WTC11 (cell line): Measurements from ENCODE around the gene GRK4. TPM values are rescaled to one million over a fixed set of nuclear protein-coding genes. Genes with fewer than 3 reads are reported as not detected.

Experiments used
- ATAC-seq: fragments of 200-7000 bp; cut with Tn5 transposase; 2 replicates; pipeline ENCODE4 v1.10.0; 2021; ENCODE audit warnings: mild to moderate bottlenecking, moderate library complexity
- CTCF ChIA-PET: fragments of 300-600 bp; sonication (Branson Sonifier 250); formaldehyde crosslinking; loops from one replicate; lab custom pipeline; 2021; ENCODE audit warnings: antibody characterized with exemption; lab: Charles Lee
- POLR2A ChIA-PET: fragments of 350-600 bp; sonication (Branson Sonifier 250); formaldehyde crosslinking; loops from one replicate; lab custom pipeline; 2021; ENCODE audit warnings: antibody characterized with exemption; lab: Charles Lee
- DNase-seq: peaks from one replicate; pipeline ENCODE4 v3.0.0; 2021; ENCODE audit warnings: low spot score
- H3K27ac Mint-ChIP-seq: 2 replicates; pipeline ENCODE4 v1.8.0; 2021; ENCODE audit warnings: mixed read lengths
- H3K27me3 Mint-ChIP-seq: 2 replicates; pipeline ENCODE4 v1.8.0; 2021; ENCODE audit warnings: low read depth, mild to moderate bottlenecking, moderate library complexity, mixed read lengths
- H3K36me3 Mint-ChIP-seq: 2 replicates; pipeline ENCODE4 v1.8.0; 2021; ENCODE audit warnings: mixed read lengths
- H3K4me1 Mint-ChIP-seq: 2 replicates; pipeline ENCODE4 v1.8.0; 2022; ENCODE audit warnings: mixed read lengths
- H3K4me3 Mint-ChIP-seq: 2 replicates; pipeline ENCODE4 v1.8.0; 2021; ENCODE audit warnings: mild to moderate bottlenecking, moderate library complexity, mixed read lengths
- H3K9me3 Mint-ChIP-seq: 2 replicates; pipeline ENCODE4 v1.8.0; 2021; ENCODE audit warnings: mixed read lengths
- ATF1 ChIP-seq: sonication (generic); formaldehyde crosslinking; IDR thresholded peaks from 2 replicates; pipeline ENCODE4 v1.8.1; 2023; ENCODE audit warnings: mild to moderate bottlenecking, moderate library complexity, missing genetic modification reagents
- CBFB ChIP-seq: sonication (generic); formaldehyde crosslinking; IDR thresholded peaks from 2 replicates; pipeline ENCODE4 v1.8.1; 2022; ENCODE audit warnings: mild to moderate bottlenecking, low read depth, missing genetic modification reagents
- GABPB1 ChIP-seq: sonication (generic); formaldehyde crosslinking; IDR thresholded peaks from 2 replicates; pipeline ENCODE4 v1.8.1; 2023; ENCODE audit warnings: mild to moderate bottlenecking, missing genetic modification reagents
- HMGA2 ChIP-seq: fragments of 250-450 bp; sonication (Bioruptor Pico); IDR thresholded peaks from 2 replicates; pipeline ENCODE4 v1.4.0; 2021; ENCODE audit warnings: mild to moderate bottlenecking, moderate library complexity
- IRF2 ChIP-seq: sonication (generic); formaldehyde crosslinking; IDR thresholded peaks from 2 replicates; pipeline ENCODE4 v1.8.0; 2022; ENCODE audit warnings: low read depth, missing genetic modification reagents, borderline replicate concordance
- JUN ChIP-seq: sonication (generic); formaldehyde crosslinking; IDR thresholded peaks from 2 replicates; pipeline ENCODE4 v1.8.0; 2023; ENCODE audit warnings: mild to moderate bottlenecking, missing genetic modification reagents
- NR3C1 ChIP-seq: sonication (generic); formaldehyde crosslinking; conservative IDR thresholded peaks from 2 replicates; pipeline ENCODE4 v1.8.1; 2023; ENCODE audit warnings: low read depth, mild to moderate bottlenecking, missing genetic modification reagents
- SP1 ChIP-seq: sonication (generic); formaldehyde crosslinking; conservative IDR thresholded peaks from 2 replicates; pipeline ENCODE4 v1.8.1; 2022; ENCODE audit warnings: missing genetic modification reagents
- TEAD1 ChIP-seq: sonication (generic); formaldehyde crosslinking; IDR thresholded peaks from 2 replicates; pipeline ENCODE4 v1.8.0; 2022; ENCODE audit warnings: mild to moderate bottlenecking, missing genetic modification reagents
- ZNF121 ChIP-seq: sonication (generic); formaldehyde crosslinking; IDR thresholded peaks from 2 replicates; pipeline ENCODE4 v1.8.0; 2023; ENCODE audit warnings: missing genetic modification reagents
- ZNF263 ChIP-seq: sonication (generic); formaldehyde crosslinking; IDR thresholded peaks from 2 replicates; pipeline ENCODE4 v1.8.1; 2022; ENCODE audit warnings: low read depth, mild to moderate bottlenecking, moderate library complexity, missing genetic modification reagents
- ZNF416 ChIP-seq: fragments of 250-450 bp; sonication (Bioruptor Pico); IDR thresholded peaks from 2 replicates; pipeline ENCODE4 v1.9.0; 2021; ENCODE audit warnings: mild to moderate bottlenecking, inconsistent platforms
- ZNF671 ChIP-seq: fragments of 250-450 bp; sonication (Bioruptor Pico); IDR thresholded peaks from 2 replicates; pipeline ENCODE4 v1.8.0; 2021; ENCODE audit warnings: mild to moderate bottlenecking
- total RNA-seq: library from RNA; stranded (reverse); gene quantifications from 3 replicates; pipeline ENCODE4 v1.2.3, GENCODE V29; 2021
- TF ChIP-seq, protein P1 (sequence below): sonication (generic); formaldehyde crosslinking; IDR thresholded peaks from 2 replicates; pipeline ENCODE4 v1.8.1; 2022; ENCODE audit warnings: mild to moderate bottlenecking, missing genetic modification reagents, moderate library complexity, borderline replicate concordance
- TF ChIP-seq, protein P2 (sequence below): fragments of 250-450 bp; sonication (Bioruptor Pico); IDR thresholded peaks from 2 replicates; pipeline ENCODE4 v1.9.0; 2021; ENCODE audit warnings: mild to moderate bottlenecking, borderline replicate concordance
- TF ChIP-seq, protein P3 (sequence below): sonication (generic); formaldehyde crosslinking; conservative IDR thresholded peaks from 2 replicates; pipeline ENCODE4 v1.8.1; 2023; ENCODE audit warnings: mild to moderate bottlenecking, low read depth, missing genetic modification reagents, moderate library complexity
- TF ChIP-seq, protein P4 (sequence below): fragments of 250-450 bp; sonication (Bioruptor Pico); IDR thresholded peaks from 2 replicates; pipeline ENCODE4 v2.1.2; 2022; ENCODE audit warnings: mild to moderate bottlenecking, moderate library complexity
- TF ChIP-seq, protein P5 (sequence below): sonication (generic); formaldehyde crosslinking; IDR thresholded peaks from 2 replicates; pipeline ENCODE4 v1.8.1; 2022; ENCODE audit warnings: mild to moderate bottlenecking, moderate library complexity, missing genetic modification reagents
- TF ChIP-seq, protein P6 (sequence below): fragments of 250-450 bp; sonication (Bioruptor Pico); conservative IDR thresholded peaks from 2 replicates; pipeline ENCODE4 v1.9.0; 2021; ENCODE audit warnings: mild to moderate bottlenecking

The GRK4 gene
- total RNA-seq, 1 experiment from 2014 or later = 1.4 TPM

DNA sequence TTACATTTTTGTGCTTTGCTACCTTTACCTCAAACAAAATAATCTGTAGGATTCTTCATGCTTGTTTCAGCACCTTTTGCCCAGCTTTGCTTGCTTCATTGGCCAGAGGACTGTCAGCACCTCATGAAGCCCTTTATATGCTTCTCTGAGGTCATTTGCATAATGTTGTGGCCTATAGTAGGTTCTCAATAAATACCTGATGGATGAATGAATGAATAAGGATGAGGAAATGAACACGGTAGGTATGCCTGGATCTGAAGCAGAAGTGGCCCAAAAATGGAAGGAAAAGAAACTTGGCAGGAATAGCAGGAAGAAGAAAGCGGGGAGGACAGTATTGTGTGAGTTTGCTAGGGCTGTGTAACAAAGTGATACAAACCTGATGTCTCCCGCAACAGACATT, 7.9 kb downstream of the GRK4 start (continued):
- TF ChIP-seq, protein P1, sequence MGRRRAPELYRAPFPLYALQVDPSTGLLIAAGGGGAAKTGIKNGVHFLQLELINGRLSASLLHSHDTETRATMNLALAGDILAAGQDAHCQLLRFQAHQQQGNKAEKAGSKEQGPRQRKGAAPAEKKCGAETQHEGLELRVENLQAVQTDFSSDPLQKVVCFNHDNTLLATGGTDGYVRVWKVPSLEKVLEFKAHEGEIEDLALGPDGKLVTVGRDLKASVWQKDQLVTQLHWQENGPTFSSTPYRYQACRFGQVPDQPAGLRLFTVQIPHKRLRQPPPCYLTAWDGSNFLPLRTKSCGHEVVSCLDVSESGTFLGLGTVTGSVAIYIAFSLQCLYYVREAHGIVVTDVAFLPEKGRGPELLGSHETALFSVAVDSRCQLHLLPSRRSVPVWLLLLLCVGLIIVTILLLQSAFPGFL = no peak

DNA sequence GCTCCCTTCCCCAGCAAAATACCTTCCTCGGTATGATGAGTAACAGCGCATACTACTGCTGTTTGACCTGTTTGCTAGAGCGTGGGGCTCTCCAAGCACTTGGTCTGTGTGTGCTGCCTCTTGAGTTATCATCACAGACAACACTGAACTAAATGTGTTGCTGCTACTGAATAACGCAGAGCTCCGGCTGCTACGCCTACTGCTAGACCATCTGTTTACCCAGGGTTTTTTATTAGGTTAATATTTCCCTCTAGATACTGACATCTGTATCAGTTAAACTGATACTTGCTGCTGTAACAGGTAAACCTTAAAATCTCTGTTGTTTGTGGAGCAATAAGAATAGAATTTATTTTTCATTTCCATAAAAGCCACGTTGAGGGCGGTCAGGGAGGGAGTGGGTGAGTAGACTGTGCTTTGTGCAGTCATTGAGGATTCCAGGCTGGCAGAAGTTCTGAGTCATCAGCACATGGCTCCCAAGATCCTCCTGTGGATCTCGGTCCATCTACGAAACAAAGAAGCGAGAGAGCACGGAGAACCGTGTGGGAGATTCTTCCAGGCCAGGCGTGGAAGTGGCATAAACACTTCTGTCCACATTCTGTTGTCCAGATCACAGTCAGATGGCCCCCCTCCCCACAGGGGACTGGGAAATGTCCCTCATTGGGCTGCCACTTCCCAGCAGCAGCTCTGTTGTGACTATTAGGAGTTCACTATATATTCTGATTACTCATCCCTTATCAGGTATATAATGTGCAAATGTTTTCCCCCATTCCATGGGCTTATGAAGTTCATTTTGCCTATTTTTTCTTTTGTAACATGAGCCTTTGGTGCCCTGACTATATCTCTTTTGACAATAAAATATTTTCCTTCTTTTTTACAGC, 14.1 kb downstream of the GRK4 start:
- H3K27ac Mint-ChIP-seq = no peak overlapping the region
- H3K9me3 Mint-ChIP-seq = peaks cover 14% of the 10 kb centered on the region
- no peak overlapping the region for H3K4me3 Mint-ChIP-seq

DNA sequence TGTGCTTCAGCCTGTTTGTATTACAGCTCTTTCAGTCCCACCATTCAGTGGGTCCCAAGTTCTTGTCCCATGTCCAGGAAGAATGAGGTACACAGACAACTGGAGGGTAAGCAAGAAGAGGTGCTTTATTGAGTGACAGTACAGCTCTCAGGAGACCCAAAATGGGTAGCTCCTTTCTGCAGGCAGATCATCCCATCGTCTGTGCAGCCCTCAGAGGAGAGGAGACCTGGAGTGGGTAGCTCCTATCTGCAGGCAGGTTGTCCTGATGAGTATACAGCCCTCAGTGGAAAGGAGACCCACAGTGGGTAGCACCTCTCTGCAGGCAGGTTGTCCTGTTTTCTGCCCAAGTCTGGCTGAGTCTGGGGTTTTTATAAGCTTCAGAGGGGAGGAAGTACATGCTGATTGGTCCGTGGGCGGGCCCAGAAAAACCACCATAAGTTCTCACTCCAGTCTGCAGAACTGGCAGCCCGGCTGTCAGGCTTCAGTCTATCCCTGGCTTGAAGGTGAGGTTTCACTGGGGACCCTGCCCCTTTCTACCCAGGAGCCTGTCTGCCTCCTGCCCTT, 18.0 kb downstream of the GRK4 start:
- no peak for ATAC-seq
- ChIA-PET CTCF (interaction anchor here (1.4 kb wide), 1 partner anchor 28 kb away, joined by 6 read pairs; no protein-coding TSS in a partner anchor), POLR2A (no interaction called here)
- H3K27ac Mint-ChIP-seq = no peak overlapping the region
- no peaks in the 10 kb centered on the region for H3K4me1 Mint-ChIP-seq
- peaks cover 31% of the 10 kb centered on the region for H3K9me3 Mint-ChIP-seq
- H3K36me3 Mint-ChIP-seq = no peaks in the 10 kb centered on the region
- H3K27me3 Mint-ChIP-seq = peaks cover 4% of the 10 kb centered on the region; the same call in 1 of the 2 replicates
- no peak overlapping the region for H3K4me3 Mint-ChIP-seq
- no peak for DNase-seq
- TF ChIP-seq, protein P2, sequence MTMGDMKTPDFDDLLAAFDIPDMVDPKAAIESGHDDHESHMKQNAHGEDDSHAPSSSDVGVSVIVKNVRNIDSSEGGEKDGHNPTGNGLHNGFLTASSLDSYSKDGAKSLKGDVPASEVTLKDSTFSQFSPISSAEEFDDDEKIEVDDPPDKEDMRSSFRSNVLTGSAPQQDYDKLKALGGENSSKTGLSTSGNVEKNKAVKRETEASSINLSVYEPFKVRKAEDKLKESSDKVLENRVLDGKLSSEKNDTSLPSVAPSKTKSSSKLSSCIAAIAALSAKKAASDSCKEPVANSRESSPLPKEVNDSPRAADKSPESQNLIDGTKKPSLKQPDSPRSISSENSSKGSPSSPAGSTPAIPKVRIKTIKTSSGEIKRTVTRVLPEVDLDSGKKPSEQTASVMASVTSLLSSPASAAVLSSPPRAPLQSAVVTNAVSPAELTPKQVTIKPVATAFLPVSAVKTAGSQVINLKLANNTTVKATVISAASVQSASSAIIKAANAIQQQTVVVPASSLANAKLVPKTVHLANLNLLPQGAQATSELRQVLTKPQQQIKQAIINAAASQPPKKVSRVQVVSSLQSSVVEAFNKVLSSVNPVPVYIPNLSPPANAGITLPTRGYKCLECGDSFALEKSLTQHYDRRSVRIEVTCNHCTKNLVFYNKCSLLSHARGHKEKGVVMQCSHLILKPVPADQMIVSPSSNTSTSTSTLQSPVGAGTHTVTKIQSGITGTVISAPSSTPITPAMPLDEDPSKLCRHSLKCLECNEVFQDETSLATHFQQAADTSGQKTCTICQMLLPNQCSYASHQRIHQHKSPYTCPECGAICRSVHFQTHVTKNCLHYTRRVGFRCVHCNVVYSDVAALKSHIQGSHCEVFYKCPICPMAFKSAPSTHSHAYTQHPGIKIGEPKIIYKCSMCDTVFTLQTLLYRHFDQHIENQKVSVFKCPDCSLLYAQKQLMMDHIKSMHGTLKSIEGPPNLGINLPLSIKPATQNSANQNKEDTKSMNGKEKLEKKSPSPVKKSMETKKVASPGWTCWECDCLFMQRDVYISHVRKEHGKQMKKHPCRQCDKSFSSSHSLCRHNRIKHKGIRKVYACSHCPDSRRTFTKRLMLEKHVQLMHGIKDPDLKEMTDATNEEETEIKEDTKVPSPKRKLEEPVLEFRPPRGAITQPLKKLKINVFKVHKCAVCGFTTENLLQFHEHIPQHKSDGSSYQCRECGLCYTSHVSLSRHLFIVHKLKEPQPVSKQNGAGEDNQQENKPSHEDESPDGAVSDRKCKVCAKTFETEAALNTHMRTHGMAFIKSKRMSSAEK (CRISPR knock-in tag) = no peak
- no peak for TF ChIP-seq ZNF671 (CRISPR knock-in tag)
- TF ChIP-seq ZNF121 = no peak
- TF ChIP-seq IRF2 = no peak
- TF ChIP-seq, protein P3, sequence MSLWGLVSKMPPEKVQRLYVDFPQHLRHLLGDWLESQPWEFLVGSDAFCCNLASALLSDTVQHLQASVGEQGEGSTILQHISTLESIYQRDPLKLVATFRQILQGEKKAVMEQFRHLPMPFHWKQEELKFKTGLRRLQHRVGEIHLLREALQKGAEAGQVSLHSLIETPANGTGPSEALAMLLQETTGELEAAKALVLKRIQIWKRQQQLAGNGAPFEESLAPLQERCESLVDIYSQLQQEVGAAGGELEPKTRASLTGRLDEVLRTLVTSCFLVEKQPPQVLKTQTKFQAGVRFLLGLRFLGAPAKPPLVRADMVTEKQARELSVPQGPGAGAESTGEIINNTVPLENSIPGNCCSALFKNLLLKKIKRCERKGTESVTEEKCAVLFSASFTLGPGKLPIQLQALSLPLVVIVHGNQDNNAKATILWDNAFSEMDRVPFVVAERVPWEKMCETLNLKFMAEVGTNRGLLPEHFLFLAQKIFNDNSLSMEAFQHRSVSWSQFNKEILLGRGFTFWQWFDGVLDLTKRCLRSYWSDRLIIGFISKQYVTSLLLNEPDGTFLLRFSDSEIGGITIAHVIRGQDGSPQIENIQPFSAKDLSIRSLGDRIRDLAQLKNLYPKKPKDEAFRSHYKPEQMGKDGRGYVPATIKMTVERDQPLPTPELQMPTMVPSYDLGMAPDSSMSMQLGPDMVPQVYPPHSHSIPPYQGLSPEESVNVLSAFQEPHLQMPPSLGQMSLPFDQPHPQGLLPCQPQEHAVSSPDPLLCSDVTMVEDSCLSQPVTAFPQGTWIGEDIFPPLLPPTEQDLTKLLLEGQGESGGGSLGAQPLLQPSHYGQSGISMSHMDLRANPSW (CRISPR knock-in tag) = no peak
- TF ChIP-seq ATF1 = no peak
- TF ChIP-seq, protein P4, sequence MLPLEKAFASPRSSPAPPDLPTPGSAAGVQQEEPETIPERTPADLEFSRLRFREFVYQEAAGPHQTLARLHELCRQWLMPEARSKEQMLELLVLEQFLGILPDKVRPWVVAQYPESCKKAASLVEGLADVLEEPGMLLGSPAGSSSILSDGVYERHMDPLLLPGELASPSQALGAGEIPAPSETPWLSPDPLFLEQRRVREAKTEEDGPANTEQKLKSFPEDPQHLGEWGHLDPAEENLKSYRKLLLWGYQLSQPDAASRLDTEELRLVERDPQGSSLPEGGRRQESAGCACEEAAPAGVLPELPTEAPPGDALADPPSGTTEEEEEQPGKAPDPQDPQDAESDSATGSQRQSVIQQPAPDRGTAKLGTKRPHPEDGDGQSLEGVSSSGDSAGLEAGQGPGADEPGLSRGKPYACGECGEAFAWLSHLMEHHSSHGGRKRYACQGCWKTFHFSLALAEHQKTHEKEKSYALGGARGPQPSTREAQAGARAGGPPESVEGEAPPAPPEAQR = no peak
- no peak for TF ChIP-seq ZNF263
- TF ChIP-seq, protein P5, sequence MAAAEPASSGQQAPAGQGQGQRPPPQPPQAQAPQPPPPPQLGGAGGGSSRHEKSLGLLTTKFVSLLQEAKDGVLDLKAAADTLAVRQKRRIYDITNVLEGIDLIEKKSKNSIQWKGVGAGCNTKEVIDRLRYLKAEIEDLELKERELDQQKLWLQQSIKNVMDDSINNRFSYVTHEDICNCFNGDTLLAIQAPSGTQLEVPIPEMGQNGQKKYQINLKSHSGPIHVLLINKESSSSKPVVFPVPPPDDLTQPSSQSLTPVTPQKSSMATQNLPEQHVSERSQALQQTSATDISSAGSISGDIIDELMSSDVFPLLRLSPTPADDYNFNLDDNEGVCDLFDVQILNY (CRISPR knock-in tag) = no peak

More for the DNA sequence above, 14.1 kb downstream of the GRK4 start:
- TF ChIP-seq NR3C1 (CRISPR knock-in tag) (no peak), GABPB1 (CRISPR knock-in tag) (no peak), TEAD1 (CRISPR knock-in tag) (no peak), HMGA2 (CRISPR knock-in tag) (no peak), CBFB (CRISPR knock-in tag) (no peak), ZNF416 (no peak), JUN (CRISPR knock-in tag) (no peak), SP1 (CRISPR knock-in tag) (no peak)
- TF ChIP-seq, protein P1 = no peak
- TF ChIP-seq, protein P6, sequence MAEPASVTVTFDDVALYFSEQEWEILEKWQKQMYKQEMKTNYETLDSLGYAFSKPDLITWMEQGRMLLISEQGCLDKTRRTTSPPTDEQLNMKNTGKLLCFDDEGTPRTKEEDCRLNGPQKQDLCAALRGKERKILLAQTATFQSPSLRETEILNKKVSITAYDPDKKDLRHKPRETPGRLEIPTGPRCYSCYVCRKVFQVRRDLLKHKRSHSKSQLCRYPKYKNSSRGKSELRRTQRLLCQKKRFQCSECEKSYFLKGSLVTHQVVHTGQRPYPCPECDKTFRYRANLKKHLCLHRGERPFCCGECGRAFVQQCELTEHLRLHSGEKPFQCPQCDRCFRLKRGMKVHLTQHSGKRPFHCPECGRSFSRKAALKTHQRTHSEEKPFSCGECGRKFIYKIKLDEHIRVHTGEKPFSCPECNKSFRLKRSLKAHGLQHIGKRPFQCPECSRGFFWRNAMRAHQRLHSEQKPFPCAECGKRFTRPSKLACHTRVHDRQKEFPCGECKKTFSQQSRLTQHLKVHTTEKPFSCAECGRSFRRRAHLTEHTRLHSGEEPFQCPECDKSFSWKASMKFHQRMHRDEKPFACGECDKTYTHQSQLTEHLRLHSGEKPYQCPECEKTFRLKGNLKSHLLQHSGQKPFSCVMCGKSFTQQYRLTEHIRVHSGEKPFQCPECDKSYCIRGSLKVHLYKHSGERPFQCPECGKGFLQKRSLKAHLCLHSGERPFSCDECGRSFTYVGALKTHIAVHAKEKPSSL (CRISPR knock-in tag) = no peak
- ATAC-seq = no peak
- ChIA-PET POLR2A (no interaction called here), CTCF (interaction anchor here (0.6 to 2.0 kb wide), 20 partner anchors 9 to 1116 kb away, joined by 3 to 24 read pairs (median 3); partner anchors contain the start of genes GRK4 and NOP14)
- Mint-ChIP-seq H3K4me1 (no peaks in the 10 kb centered on the region), H3K36me3 (no peaks in the 10 kb centered on the region), H3K27me3 (no peaks in the 10 kb centered on the region; the same call in 1 of the 2 replicates)
- DNase-seq = no peak
